DMS114 treated with DMSO at 0.1 percent for 48 hours (cell line): ENCODE results near the gene PRKG2.

Experiments
- DNase-seq: peaks from one replicate; lab custom pipeline; 2025; ENCODE audit not compliant: unreplicated experiment; lab: John Stamatoyannopoulos, UW

Gene PRKG2

DNA sequence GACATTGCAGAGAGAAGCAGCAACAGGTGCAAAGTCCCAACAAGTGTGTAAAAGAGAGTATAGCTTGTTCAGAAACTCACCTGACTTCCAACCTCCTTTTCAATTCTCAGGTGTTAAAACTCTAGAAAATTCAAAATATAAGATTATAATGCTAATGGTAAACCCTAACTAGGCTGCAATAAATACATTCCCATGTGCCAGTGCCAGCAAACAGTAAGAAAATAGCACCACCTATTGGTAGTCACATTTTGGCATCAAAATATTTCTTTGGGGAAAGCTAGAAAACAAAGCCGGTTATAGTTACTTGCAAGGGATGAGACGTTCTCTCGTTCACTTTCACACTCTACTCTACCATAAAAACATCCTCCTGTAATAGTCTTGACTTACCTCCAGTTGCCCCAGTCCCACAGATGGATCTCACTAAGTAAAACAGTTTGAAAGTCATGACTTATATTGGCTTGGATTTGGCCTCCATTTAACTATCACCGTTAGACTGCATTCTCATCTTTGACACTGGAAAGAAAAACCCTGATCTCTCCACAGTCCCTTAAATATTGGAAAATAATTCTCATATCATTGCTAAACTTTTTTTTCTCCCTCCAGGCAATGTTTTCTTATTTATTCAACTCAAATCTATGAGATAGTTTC lies 174.9 kb downstream of the PRKG2 start:
- DNase-seq: no peak

DNA sequence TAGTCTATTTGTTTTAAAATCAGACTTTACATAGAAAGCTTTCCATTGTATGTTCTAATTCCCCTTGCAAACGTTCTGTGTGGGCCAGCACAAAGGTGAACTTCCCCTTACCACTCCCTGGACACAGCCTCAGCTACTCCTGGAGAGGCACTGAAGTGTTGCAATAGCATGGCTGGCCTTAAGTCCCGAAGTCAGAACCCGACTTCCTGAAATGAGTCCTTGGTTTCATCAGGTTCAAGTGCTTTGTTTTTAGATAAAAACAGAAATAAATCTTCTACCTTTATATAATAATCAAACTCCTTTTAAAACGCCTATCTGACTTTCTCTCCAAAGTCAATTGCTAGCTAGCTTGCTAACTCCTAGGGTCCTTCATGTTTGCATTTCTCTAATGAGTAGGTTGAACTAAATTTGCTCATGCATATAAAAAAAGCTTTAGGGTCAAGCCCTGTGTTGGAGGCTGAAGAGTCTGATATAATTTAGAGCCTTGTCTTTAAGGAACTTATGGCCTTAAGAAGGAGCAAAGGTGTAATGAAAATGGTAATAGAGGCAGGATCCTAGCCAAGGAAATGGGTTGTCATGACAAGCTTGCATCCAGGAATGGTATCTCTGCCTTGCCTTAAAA lies 175.6 kb downstream of the PRKG2 start:
- DNase-seq: no peak

DNA sequence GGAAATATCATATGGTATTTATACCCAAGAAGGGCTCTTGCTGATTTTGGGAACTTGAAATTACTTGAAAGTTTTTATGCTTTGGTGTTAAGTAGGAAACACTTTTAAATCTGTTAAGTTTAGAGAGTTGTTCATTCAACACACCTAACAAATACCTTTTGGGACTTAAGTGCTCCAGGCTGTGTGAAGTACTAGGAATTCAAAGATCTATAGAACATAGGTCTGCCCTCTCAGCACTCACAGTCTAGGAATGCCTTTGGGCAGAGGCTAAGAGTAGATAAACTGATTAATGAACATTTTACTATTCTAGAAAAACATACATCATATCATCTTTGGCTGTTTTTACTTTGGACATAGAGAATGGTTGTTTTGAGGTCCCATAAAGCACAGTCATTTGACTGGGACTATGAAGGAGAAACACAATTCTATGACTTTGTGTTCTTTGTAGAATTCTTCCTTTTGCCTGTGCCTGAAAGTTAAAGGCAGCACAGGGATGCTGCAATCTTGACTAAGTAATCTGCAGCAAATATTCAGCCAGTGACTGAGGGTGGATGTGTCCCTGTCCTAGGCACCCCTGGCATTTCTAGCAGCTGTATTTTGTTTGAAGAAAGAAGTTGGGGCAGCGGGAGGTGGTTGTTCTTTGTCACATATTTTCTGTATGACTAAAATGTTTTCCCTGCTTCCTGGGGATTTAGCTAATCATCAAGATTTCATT lies 176.2 kb downstream of the PRKG2 start:
- DNase-seq: no peak
